HK-2 (cell line): Measurements from ENCODE around the gene RABL2A.
"Not testable (repeated sequence)": the region's sequence is repeated elsewhere in the genome, so short reads cannot be mapped to it uniquely, and the experiment has no call there.

Source experiments
- DNase-seq: peaks from one replicate; pipeline ENCODE4 v3.0.0-alpha.2; 2018; ENCODE audit not compliant: unreplicated experiment

The RABL2A gene

DNA sequence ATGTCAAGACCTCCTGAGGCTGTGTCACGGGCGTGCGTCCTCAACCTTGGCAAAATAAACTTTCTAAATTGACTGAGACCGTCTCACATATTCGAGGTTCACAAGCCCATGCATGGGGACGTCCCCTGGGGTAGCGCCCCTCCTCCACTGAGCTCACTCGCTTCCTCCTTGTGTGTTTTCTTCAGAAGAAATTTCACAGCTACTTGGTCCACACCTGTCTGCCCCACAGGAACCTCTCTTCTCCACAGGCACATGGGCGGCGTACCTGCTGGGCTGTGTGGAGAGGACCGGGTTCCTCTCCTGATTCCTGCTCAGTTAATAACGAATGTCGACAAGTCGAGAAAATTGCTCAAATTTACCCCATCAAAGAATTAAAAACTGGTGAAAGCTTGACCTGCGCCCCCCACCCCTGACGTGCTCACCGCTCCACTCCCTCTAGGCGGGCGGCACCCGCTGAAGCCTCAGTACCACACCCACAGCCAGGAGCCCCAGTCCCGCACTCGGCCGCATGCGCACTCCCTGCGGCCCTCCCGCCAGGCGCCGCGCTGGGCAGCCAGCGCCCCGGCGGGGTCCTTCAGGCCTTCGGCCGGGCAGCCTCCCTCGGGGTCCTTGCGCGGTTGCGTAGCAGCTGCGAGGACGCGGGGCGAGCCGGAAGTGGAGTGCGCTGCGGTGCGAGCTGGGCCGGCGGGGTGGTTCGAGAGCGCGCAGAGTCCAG lies at the start of gene RABL2A:
RABL2A (plus strand) TSS at position 651 of the 715 bp plus-strand sequence. CDS start 1,341 bp downstream, outside the sequence.
- DNase-seq = peak; percentile 86

DNA sequence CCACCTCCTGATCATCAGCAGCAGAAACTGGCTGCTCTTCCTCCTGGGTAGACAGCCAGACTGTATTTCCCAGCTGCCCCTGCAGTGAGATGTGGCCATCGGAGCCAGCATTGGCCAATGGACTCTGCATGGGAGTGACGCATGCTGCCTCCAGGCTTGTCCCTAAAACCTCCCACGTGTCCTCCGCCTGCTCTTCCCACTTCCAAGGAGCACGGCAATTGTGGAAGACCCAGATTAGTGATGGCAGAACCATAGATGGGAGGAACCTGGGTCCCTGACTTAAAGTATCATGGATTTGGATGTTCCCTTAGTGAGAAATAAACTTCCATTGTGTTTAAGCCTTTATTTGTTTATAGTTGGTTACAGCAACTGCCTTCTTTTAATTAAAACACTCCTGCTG lies 48.6 kb upstream of the RABL2A start:
- not testable (repeated sequence) for DNase-seq

DNA sequence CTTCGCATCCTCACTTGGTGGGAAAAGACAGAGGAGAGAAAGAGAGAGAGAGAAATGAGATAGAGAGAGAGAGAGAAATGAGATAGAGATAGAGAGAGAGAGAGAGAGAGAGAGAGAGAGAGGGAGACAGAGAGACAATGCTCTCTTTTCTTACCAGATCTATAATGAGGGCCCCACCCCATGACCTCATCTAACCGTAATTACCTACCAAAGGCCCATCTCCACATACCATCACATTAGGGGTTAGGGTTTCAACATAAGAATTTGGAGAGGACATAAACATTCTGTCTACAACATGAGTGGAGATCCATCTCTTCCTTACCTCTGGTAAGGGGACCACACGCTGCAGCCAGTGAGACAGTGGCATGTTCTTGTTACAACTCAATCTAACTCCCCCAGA lies 44.6 kb upstream of the RABL2A start:
- not testable (repeated sequence) for DNase-seq

DNA sequence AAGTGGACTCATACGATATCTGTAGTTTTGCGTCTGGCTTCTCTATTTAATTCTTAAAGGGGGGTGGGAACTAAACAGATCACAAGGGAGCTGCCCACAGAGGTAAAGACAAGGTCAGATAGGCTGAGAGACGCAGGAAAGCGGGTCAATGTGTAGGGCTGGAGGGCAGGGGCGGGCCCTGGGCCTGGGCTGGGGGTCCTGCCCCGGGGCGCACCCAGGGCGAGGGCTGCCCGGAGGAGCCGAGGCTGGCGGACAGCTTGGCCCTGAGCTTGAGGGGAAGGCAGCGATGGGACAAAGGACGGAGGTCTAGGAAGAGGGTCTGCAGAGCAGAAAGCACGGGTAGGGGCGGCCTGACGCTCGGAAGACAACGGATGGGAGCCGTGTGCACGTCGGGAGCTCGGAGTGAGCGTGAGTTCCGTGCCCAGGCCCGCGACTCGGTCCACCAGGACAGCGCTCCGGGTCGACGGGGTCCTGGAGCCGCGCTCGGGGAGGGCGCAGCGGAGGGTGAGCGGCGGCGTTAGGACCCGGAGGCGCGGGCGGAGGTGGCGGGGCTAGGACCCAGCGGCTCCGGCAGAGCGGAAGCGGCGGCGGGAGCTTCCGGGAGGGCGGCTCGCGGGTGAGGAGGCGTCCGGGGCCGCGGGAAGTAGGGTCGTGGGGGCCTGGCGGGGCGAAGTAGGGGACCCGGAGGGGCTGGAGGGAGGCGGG lies 43.4 kb upstream of the RABL2A start:
- peak; percentile 80 for DNase-seq

DNA sequence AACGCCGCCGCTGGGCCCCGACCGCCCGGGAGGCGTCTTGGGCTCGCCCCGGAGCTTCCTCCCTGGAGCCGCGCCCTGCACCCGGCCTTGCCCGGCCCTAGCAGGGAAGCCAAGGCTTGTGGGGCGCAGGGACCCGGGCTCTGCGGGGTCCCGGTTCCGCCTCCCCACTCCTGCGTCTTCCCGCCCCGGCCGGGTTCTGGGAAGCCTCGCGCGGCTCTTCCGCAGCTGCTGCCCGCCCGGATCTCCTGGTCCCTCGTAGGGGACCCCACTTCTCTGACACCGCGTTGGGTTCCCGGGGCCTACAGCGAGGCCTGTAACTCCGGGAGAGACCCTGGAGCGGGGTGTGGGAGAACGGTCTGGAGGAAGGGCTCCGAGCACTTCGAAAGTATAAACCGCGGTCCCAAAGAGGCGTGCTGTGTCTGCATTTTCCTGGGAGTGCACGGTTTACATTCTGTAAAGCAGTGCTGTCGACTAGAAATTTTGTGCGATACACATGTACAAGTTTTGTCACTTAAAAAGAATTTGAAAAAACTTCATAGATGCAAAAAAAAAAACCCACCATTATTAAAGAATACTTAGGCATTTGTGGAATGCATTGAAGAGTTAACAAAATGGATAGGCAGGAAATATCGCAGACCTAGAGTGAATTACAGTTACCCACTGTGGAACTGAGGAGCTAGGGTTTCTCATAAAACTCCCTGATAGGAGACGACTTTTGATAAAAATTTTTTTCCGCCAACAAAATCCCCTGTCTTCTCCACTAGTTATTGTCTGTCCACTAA lies 42.6 kb upstream of the RABL2A start:
- not testable (repeated sequence) for DNase-seq

DNA sequence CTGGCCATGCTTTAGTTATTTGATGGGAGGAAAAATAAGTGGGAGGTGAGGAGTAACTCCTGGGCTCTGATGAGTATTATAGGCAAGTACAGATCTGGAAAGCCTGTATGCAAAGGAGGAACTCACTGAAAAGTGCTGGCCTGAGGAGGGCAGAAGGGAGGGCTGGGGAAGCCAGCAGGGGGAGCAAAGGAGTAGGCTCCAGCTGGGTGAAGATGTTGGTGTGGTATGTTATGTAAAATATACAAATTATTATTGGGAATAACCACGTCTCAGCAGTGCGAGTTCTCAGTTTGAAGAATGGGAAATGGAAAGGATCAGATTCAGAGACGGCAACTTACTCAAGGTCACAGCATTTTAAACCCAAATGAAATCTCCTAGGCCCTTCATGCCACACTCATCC lies 39.9 kb upstream of the RABL2A start:
- DNase-seq = not testable (repeated sequence)

DNA sequence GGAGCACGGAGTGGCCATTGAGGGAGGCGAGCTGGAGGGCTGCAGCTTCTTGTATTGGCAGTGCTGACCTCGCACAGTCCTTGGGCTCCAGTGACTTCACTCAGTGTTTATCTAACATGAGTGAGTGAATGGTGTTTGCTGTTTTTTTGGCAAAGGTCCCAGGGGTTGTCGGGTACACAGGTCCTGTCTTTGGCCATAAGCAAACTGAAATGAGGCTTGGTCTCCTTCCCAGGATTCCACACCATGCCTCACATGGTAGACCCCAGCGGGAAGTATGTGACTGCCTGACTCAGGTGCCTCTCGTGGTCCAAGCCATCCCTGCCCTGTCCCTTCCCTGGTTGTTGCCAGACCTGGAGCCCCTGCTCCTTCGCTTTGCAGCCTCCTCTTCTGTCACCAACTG lies 37.5 kb upstream of the RABL2A start:
- not testable (repeated sequence) for DNase-seq

DNA sequence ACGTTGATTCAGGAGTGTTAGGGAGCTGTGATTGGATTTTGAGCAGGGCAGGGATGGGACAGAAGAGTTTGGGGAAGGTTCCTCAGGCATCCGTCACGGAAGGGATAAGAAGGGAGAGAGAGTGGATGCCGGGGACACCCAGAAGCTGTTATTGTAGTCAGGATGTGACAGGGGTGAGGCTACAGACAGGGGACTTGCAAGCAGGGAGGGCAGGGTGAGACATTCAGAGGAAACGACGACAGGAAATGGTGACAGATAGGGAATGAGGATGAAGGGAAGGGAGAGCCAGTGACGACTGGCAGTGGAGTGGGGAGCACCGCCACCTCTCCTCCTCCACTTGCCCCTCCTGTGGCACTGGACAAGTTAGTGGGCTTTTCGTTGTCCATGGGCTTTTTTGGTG lies 35.1 kb upstream of the RABL2A start:
- not testable (repeated sequence) for DNase-seq

DNA sequence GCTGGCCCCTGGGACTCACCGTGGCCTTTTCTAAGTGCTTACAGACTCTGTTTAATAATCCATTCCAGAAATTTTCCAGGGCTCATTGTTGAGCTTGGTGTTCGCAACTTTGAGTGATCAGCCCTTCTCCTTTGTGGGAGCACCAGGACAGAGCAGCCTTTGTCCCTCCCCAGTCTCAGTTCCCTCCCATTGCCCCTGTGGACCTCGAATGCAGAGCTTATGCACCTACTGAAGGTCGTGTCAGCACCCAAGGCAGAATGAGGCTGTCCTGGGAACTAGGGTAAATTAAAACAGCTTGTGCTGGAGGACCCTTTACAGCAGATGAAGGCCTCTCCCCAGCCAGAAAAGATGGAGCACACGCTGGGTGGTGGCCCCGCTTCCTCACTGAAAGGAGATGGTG lies 33.8 kb upstream of the RABL2A start:
- DNase-seq = not testable (repeated sequence)

DNA sequence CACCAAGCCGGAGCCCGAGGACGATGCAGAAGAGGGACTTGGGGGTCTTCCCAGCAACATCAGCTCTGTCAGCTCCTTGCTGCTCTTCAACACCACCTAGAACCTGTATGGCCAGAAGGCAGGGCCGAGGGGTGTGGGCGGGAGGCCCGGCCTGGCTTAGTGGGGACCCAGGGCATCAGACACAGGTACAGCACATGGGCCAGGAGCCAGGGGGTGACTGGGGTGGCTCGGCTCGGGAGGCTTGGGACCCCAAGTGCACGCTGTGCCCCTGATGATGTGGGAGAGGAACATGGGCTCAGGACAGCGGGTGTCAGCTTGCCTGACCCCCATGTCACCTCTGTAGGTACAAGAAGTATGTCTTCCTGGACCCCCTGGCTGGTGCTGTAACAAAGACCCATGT lies 31.3 kb upstream of the RABL2A start:
- not testable (repeated sequence) for DNase-seq

DNA sequence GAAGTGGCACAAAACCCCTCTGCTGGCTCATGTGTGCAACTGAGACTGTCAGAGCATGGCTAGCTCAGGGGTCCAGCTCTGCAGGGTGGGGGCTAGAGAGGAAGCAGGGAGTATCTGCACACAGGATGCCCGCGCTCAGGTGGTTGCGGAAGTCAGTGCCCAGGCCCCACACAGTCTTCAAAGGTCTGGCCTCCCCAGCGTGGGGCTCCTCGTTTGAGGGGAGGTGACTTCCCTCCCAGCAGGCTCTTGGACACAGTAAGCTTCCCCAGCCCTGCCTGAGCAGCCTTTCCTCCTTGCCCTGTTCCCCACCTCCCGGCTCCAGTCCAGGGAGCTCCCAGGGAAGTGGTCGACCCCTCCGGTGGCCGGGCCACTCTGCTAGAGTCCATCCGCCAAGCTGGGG lies 29.9 kb upstream of the RABL2A start:
- DNase-seq = not testable (repeated sequence)

DNA sequence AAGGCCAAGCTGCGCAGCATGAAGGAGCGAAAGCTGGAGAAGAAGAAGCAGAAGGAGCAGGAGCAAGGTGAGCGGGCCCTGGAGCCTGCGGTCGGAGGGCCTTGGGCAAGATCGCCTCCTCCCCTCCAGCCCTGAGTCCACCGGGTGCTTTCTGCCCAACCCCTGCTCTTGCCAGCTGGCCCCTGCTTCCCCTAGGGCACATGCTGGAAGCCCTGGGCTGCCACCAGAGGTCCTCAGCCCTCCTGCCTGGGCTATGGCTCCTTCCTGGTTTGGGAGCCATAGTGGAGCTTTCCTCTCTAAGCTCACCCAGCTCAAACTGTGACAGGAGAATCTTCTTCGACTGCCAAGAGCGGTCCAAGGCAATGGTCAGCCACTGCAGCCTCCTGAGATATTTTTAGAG lies 29.5 kb upstream of the RABL2A start:
- not testable (repeated sequence) for DNase-seq

DNA sequence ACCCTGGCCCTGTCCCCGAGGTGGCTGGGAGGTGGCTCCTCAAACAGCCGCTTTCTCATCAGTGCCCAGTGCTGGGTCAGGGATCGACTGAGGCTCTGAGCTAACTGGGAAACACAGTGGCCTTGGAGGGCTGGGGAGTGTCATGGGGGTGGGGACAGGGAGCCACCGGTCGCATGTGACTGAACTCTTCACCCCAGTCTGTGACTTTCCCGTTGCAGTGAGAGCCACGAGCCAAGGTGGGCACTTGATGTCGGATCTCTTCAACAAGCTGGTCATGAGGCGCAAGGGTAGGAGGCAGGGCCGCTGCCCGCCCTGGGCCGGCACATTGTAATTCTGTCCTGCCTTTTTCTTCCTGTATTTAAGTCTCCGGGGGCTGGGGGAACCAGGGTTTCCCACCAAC lies 28.9 kb upstream of the RABL2A start:
- DNase-seq = not testable (repeated sequence)

DNA sequence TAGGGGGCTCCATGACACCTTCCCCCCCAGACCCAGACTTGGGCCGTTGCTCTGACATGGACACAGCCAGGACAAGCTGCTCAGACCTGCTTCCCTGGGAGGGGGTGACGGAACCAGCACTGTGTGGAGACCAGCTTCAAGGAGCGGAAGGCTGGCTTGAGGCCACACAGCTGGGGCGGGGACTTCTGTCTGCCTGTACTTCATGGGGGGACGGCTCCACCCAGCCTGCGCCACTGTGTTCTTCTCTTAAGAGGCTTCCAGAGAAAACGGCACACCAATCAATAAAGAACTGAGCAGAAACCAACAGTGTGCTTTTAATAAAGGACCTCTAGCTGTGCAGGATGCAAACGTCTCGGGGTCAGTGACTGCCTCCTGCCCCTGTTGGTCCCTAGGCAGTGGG lies 28.3 kb upstream of the RABL2A start:
- DNase-seq = not testable (repeated sequence)

DNA sequence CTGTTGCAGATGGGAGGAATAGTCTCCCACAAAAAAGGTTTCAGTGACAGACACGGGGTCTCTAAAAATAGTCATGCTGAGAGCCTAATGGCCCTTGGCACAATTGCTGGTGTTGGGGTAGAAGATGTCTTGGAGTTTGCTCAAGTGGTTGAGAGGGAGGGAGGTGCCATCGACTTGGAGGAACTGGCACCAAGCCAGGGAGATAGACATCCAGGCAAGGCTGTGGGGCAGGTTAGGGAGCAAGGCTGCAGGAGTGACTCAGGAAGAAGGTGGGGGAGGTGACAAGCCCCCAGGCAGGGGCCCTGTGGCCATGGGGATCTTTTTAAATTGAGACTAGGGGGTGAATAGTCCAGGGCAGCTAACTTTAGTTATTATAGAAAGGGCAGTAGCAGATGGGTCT lies 27.9 kb upstream of the RABL2A start:
- not testable (repeated sequence) for DNase-seq

DNA sequence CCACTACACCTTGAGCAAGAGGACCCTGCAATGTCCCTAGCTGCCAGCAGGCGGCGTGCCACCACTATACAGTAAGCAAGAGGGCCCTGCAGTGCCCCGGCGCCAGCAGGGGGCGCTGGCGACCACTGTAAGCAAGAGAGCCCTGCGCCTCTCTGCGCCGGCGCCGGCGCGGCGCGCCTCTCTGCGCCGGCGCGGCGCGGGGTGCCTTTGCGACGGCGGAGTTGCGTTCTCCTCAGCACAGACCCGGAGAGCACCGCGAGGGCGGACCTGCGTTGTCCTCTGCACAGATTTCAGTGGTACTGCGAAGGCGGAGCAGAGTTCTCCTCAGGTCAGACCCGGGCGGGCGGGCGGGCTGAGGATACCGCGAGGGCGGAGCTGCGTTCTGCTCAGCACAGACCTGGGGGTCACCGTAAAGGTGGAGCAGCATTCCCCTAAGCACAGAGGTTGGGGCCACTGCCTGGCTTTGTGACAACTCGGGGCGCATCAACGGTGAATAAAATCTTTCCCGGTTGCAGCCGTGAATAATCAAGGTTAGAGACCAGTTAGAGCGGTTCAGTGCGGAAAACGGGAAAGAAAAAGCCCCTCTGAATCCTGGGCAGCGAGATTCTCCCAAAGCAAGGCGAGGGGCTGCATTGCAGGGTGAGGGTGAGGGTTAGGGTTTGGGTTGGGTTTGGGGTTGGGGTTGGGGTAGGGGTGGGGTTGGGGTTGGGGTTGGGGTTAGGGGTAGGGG lies 24.9 kb upstream of the RABL2A start:
- peak; percentile 28 for DNase-seq

DNA sequence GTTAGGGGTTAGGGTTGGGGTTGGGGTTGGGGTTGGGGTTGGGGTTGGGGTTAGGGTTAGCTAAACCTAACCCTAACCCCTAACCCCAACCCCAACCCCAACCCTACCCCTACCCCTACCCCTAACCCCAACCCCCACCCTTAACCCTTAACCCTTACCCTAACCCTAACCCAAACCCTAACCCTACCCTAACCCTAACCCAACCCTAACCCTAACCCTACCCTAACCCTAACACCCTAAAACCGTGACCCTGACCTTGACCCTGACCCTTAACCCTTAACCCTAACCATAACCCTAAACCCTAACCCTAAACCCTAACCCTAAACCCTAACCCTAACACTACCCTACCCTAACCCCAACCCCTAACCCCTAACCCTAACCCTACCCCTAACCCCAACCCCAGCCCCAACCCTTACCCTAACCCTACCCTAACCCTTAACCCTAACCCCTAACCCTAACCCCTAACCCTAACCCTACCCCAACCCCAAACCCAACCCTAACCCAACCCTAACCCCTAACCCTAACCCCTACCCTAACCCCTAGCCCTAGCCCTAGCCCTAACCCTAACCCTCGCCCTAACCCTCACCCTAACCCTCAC lies 24.1 kb upstream of the RABL2A start:
- DNase-seq = no peak

DNA sequence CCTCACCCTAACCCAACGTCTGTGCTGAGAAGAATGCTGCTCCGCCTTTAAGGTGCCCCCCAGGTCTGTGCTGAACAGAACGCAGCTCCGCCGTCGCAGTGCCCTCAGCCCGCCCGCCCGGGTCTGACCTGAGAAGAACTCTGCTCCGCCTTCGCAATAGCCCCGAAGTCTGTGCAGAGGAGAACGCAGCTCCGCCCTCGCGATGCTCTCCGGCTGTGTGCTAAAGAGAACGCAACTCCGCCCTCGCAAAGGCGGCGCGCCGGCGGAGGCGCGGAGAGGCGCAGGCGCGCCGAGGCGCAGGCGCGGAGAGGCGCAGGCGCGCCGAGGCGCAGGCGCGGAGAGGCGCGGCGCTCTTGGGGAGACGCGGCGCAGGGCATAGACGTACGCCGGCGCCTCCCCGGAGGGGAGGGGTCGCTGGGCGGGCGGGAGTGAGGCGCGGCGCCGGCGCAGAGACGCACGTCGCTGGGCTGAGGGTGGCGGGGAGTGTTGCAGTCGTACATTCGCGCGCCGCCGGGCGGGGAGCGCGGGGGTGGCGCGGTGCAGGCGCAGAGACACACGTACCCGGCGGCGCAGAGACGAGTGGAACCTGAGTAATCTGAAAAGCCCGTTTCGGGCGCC lies 23.5 kb upstream of the RABL2A start:
- peak; percentile 78 for DNase-seq

DNA sequence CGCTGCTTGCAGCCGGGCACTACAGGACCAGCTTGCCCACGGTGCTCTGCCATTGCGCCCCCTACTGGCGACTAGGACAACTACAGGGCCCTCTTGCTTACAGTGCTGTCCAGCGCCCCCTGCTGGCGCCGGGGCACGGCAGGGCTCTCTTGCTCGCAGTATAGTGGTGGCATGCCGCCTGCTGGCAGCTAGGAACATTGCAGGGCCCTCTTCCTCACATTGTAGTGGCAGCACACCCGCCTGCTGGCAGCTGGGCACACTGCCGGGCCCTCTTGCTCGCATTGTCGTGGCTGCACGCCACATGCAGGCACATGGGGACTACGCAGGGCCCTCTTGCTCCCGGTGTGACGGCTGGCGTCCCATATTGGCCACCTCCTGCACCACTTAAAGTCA lies 23.0 kb upstream of the RABL2A start:
- DNase-seq = peak; percentile 92

DNA sequence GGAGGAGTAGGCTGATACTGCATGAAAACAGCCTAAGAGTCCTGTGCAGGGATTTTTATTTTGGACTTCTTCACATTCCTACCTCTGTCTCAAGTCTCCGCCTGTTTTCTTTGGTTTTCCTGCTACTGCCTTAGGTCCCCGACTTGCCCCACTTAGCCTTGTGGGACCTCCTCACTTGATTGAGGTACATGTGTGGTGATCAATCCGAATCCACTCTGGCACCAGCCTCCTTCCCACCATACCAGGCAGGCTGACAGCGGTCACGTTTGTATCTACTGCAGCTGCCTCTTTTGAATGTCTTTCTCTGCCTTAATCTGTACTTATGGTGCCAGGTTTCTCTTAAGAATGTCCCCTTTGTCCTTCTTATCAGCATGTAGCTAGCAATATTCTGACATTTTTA lies 22.4 kb upstream of the RABL2A start:
- not testable (repeated sequence) for DNase-seq

DNA sequence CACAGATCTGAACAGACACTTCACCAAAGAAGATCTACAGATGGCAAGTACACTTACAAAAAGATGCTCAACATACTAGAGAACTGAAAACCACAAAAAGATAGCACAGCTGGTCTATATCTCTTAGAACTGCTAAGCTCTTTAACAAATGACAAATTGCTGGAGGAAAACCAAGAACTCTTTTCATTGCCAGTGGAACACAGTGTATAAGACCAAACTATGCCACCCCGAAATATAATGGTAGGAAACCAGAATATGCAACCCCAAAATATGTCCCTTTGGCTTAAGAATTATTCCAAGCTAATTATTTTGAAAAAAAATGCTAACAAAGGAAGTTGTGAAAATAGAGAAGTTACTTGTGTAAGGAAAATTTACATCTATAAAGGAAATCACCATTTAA lies 21.0 kb upstream of the RABL2A start:
- DNase-seq = not testable (repeated sequence)
